ENCODE results near the gene CREBBP. TPM values are rescaled to one million over a fixed set of nuclear protein-coding genes. Genes with fewer than 3 reads are reported as not detected.

Gene CREBBP
- total RNA-seq, 1 donor from 2014 or later = 84.7 TPM

DNA sequence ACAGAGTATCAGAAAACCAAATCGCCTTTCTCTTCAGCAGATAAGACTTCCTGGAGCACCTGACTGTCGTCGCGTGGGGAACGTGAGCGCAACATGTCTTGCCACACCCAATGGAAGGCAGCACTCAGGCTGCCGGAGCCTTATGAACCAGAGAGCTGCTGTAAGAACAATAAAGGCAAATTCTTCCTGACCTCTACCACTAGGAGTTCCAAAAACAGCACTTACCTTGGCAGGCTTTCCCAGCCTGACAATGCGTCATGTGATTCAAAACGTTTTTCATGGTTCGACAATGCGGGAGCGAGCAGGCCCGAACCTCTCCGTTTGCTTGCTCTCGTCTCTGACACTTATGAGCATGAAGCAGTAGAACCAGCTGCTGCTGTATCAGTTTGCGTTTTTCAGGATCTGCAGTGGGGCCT, 87.3 kb downstream of the CREBBP start:
- no peak overlapping the region for H3K27ac Mint-ChIP-seq (ENCODE audit: unreplicated experiment)
- peaks cover 8% of the 10 kb centered on the region for H3K4me1 Mint-ChIP-seq
- no peaks in the 10 kb centered on the region for H3K27me3 Mint-ChIP-seq (ENCODE audit: low read depth)
- peaks cover 10% of the 10 kb centered on the region for H3K36me3 Mint-ChIP-seq (ENCODE audit: low read depth)
- H3K4me3 Mint-ChIP-seq = no peak overlapping the region
- H3K9me3 Mint-ChIP-seq = no peaks in the 10 kb centered on the region
- TF ChIP-seq, protein P1, sequence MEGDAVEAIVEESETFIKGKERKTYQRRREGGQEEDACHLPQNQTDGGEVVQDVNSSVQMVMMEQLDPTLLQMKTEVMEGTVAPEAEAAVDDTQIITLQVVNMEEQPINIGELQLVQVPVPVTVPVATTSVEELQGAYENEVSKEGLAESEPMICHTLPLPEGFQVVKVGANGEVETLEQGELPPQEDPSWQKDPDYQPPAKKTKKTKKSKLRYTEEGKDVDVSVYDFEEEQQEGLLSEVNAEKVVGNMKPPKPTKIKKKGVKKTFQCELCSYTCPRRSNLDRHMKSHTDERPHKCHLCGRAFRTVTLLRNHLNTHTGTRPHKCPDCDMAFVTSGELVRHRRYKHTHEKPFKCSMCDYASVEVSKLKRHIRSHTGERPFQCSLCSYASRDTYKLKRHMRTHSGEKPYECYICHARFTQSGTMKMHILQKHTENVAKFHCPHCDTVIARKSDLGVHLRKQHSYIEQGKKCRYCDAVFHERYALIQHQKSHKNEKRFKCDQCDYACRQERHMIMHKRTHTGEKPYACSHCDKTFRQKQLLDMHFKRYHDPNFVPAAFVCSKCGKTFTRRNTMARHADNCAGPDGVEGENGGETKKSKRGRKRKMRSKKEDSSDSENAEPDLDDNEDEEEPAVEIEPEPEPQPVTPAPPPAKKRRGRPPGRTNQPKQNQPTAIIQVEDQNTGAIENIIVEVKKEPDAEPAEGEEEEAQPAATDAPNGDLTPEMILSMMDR (conservative IDR thresholded peaks at IDR 0.05) = no peak
- no peak for DNase-seq (ENCODE audit: low read depth, low spot score)

DNA sequence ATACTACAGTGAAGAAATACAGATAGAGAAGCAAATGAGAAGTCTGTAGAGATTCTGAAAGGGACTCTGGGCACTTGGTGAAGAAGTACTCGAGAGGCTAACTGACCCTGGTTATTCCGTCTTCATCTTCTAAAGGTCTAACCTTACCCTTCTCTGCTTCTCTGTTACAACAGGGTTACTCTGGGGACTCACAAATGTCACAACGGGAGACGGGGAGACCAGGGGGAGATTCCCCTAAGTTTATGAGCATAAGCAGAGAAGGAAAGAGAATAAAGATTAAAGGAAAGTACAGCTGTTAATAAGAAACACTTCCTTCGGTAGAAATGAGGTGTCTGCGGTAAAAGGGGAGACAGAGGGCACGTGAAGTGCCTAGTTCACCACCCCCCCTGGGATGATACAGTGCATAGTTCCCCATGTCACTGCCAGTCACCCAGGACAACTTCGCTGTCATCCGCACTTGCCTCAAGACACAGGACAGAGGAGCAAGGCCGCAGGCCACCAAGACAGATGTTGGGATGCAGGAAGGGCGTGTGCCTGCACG, 88.0 kb downstream of the CREBBP start:
- Mint-ChIP-seq H3K27me3 (ENCODE audit: low read depth) (no peaks in the 10 kb centered on the region), H3K4me3 (no peak overlapping the region), H3K36me3 (ENCODE audit: low read depth) (peaks cover 10% of the 10 kb centered on the region), H3K4me1 (peaks cover 2% of the 10 kb centered on the region), H3K27ac (ENCODE audit: unreplicated experiment) (no peak overlapping the region), H3K9me3 (no peaks in the 10 kb centered on the region)
- TF ChIP-seq, protein P1 (conservative IDR thresholded peaks at IDR 0.05) = no peak
- DNase-seq (ENCODE audit: low read depth, low spot score) = no peak

DNA sequence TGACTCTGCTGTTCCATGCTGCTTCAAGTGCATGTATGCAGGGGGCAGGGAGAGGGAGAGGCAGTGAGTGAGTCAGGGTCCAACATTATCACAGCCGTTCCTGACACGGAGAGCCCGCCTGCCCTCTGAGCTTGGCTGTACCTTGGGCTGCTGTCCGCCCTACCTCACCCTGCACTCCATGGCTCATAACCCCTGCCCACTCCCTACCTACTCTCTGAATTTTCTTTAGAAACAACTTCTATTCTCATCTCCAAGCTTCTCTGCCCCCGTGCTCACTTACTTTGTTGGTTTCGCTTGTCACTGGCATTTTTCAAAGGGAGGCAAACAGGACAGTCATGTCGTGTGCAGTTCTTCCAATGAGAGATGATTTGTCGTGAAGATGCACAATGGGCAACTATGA, 88.8 kb downstream of the CREBBP start:
- H3K36me3 Mint-ChIP-seq (ENCODE audit: low read depth) = peaks cover 10% of the 10 kb centered on the region
- DNase-seq (ENCODE audit: low read depth, low spot score) = no peak
- H3K27ac Mint-ChIP-seq (ENCODE audit: unreplicated experiment) = no peak overlapping the region
- H3K4me3 Mint-ChIP-seq = no peak overlapping the region
- H3K27me3 Mint-ChIP-seq (ENCODE audit: low read depth) = no peaks in the 10 kb centered on the region
- peaks cover 3% of the 10 kb centered on the region for H3K4me1 Mint-ChIP-seq
- H3K9me3 Mint-ChIP-seq = no peaks in the 10 kb centered on the region
- TF ChIP-seq, protein P1 (conservative IDR thresholded peaks at IDR 0.05) = no peak

DNA sequence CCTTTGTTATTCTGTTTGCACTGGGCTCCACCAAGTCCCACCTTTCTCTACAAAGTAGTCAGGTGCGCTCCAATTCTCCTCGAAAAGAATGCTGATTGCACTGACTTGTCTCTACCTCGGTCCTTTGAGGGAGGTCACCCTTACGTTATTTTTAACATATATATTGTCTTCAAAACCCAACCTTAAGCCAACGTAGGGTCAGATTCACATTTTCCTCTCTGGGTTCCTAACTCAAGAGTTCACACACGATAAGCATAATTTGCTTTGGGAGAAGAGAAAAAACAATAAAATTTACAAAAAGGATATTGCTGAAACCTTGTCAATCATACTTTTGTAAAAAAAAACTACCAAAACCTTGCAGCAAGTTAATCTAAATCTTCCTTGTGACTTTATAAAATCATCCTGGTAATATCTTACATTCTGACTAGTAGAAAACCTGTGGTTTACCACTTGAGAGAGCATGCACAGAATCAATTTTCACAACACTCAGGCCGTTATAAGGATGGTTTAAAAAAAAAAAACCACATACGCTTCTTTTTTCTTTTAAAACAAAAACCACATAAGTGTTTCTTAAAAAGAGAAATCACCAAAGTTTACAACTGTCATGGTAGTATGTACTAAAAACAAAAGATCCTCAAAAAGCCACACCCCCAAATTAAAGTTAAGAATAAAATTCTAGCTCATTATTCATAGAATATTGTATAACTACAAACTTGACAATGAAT, 91.0 kb downstream of the CREBBP start:
- TF ChIP-seq, protein P1 (conservative IDR thresholded peaks at IDR 0.05) = no peak
- H3K27ac Mint-ChIP-seq (ENCODE audit: unreplicated experiment) = no peak overlapping the region
- peaks cover 3% of the 10 kb centered on the region for H3K4me1 Mint-ChIP-seq
- no peaks in the 10 kb centered on the region for H3K27me3 Mint-ChIP-seq (ENCODE audit: low read depth)
- H3K36me3 Mint-ChIP-seq (ENCODE audit: low read depth) = peaks cover 10% of the 10 kb centered on the region
- H3K4me3 Mint-ChIP-seq = no peak overlapping the region
- no peaks in the 10 kb centered on the region for H3K9me3 Mint-ChIP-seq
- DNase-seq (ENCODE audit: low read depth, low spot score) = no peak

DNA sequence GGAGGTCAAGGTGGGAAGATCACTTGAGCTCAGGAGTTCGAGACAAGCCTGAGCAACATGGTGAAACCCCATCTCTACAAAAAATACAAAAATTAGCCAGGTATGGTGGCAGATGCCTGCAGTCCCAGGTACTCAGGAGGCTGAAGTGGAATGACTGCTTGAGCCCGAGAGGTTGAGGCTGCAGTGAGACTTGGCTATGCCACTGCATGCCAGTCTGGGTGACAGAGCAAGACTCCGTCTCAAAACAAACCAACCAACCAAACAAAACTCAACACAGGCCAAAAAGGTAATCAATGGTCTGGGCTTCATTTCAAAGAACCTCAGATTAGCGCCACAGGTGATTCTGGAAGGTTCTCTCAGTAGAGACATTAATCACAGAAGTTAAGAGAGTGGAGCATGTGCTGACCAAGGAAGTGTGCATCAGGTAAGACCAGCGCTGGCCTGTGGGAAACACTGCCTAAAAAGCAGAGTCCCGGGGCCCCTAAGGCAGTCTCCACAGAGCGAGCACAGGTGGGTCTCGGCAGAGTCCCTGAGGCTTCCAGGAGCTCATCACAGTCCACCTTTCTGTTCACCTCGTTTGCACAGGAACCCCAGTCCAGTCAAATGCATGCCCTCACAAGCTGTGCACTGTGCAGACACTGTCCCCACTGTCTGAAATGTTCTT, 91.7 kb downstream of the CREBBP start:
- H3K4me3 Mint-ChIP-seq = no peak overlapping the region
- H3K27me3 Mint-ChIP-seq (ENCODE audit: low read depth) = no peaks in the 10 kb centered on the region
- H3K27ac Mint-ChIP-seq (ENCODE audit: unreplicated experiment) = no peak overlapping the region
- H3K36me3 Mint-ChIP-seq (ENCODE audit: low read depth) = peaks cover 10% of the 10 kb centered on the region
- peaks cover 3% of the 10 kb centered on the region for H3K4me1 Mint-ChIP-seq
- no peaks in the 10 kb centered on the region for H3K9me3 Mint-ChIP-seq
- TF ChIP-seq, protein P1 (conservative IDR thresholded peaks at IDR 0.05) = no peak
- no peak for DNase-seq (ENCODE audit: low read depth, low spot score)

All from neural crest cell (in vitro differentiated cells).